Natural killer cell treated with Interleukin-12 subunit alpha and Interleukin-12 subunit beta and Interleukin-15 and Interleukin-18, amount 100 ng/mL, for 72 hours (primary cell): ENCODE measurements around the gene RASSF6. TPM values are rescaled to one million over a fixed set of nuclear protein-coding genes. Genes with fewer than 3 reads are reported as not detected.
A peak's percentile ranks its signal among the peaks of the same experiment; 100 is the strongest.
"Not testable (repeated sequence)": the region's sequence is repeated elsewhere in the genome, so short reads cannot be mapped to it uniquely, and the experiment has no call there.

Experiments
- ATAC-seq, 2 donors: fragments of 150-1000 bp; cut with Tn5 transposase in 1 of 2; sonication (Bioruptor Pico), chemical (Tn5 transposase) in 1 of 2; 2 replicates each; pipeline ENCODE4 v1.10.0; 2021
- DNase-seq: peaks from one replicate; pipeline ENCODE4 v3.0.0; 2022; ENCODE audit warnings: low spot score
- H3K27ac Mint-ChIP-seq, 2 donors: 1 replicate in 1 of 2; 2 replicates in 1 of 2; pipeline ENCODE4 v1.8.0; 2022; ENCODE audit warnings: mixed read lengths in 2 of 2, mild to moderate bottlenecking in 1 of 2, moderate library complexity in 1 of 2
- H3K27me3 Mint-ChIP-seq, 2 donors: 1 replicate in 1 of 2; 2 replicates in 1 of 2; pipeline ENCODE4 v1.8.0; 2022; ENCODE audit warnings: mixed read lengths in 2 of 2
- H3K36me3 Mint-ChIP-seq: one replicate; pipeline ENCODE4 v1.8.0; 2022; ENCODE audit warnings: mixed read lengths
- H3K4me1 Mint-ChIP-seq, 2 donors: 1 replicate in 1 of 2; 2 replicates in 1 of 2; pipeline ENCODE4 v1.8.0; 2022; ENCODE audit warnings: low read depth in 2 of 2, mixed read lengths in 2 of 2, mild to moderate bottlenecking in 1 of 2
- H3K4me3 Mint-ChIP-seq: one replicate; pipeline ENCODE4 v1.8.0; 2022; ENCODE audit warnings: mixed read lengths
- H3K9me3 Mint-ChIP-seq: 2 replicates; pipeline ENCODE4 v1.8.0; 2022; ENCODE audit warnings: mixed read lengths
- total RNA-seq, 2 donors: library from RNA; stranded (reverse); gene quantifications; one replicate each; pipeline ENCODE4 v1.2.3, GENCODE V29; 2022

RASSF6 gene
- total RNA-seq, result not detected

- H3K27ac Mint-ChIP-seq, result no peak within 1 kb of the TSS
- H3K36me3 Mint-ChIP-seq, result no peaks in the 10 kb centered on the region
- no peaks in the 10 kb centered on the region for H3K9me3 Mint-ChIP-seq
- no peaks in the 10 kb centered on the region for H3K4me1 Mint-ChIP-seq
- ATAC-seq, result no peak
- H3K4me3 Mint-ChIP-seq, result no peak within 1 kb of the TSS
- H3K27me3 Mint-ChIP-seq, result peaks cover 0 to 9% of the 10 kb centered on the region in 2 donors
- DNase-seq, result no peak
Measured at GRCh38 chr4:73620115-73620792, at the start of gene RASSF6. Gene RASSF6, minus strand, starts transcription at chr4:73620436. Its CDS starts 8,641 bp downstream, at chr4:73611795.

- Mint-ChIP-seq H3K9me3 (no peaks in the 10 kb centered on the region), H3K36me3 (no peaks in the 10 kb centered on the region), H3K27ac (no peak overlapping the region), H3K4me3 (no peak overlapping the region), H3K27me3 (no peaks in the 10 kb centered on the region), H3K4me1 (no peaks in the 10 kb centered on the region)
- no peak for ATAC-seq
- no peak for DNase-seq
Measured at GRCh38 chr4:73669410-73670183, 49.4 kb upstream of the RASSF6 start.

GRCh38 chr4:73668782-73669201 is 48.6 kb upstream of the RASSF6 start:
- no peaks in the 10 kb centered on the region for H3K27me3 Mint-ChIP-seq
- ATAC-seq, result no peak

GRCh38 chr4:73665924-73666323 is 45.7 kb upstream of the RASSF6 start:
- not testable (repeated sequence) for ATAC-seq, H3K27me3 Mint-ChIP-seq, H3K4me3 Mint-ChIP-seq, DNase-seq, H3K36me3 Mint-ChIP-seq, H3K9me3 Mint-ChIP-seq, H3K4me1 Mint-ChIP-seq, H3K27ac Mint-ChIP-seq

More at GRCh38 chr4:73668782-73669201, 48.6 kb upstream of the RASSF6 start:
- DNase-seq, result no peak
- Mint-ChIP-seq H3K4me3 (no peak overlapping the region), H3K4me1 (no peaks in the 10 kb centered on the region), H3K9me3 (no peaks in the 10 kb centered on the region), H3K27ac (no peak overlapping the region), H3K36me3 (no peaks in the 10 kb centered on the region)

- no peak overlapping the region for H3K4me3 Mint-ChIP-seq
- ATAC-seq (no peak), DNase-seq (no peak)
- no peaks in the 10 kb centered on the region for H3K36me3 Mint-ChIP-seq
- no peaks in the 10 kb centered on the region for H3K9me3 Mint-ChIP-seq
- H3K4me1 Mint-ChIP-seq, result no peaks in the 10 kb centered on the region
- no peaks in the 10 kb centered on the region for H3K27me3 Mint-ChIP-seq
- no peak overlapping the region for H3K27ac Mint-ChIP-seq
Measured at GRCh38 chr4:73664470-73664869, 44.2 kb upstream of the RASSF6 start.

GRCh38 chr4:73663576-73663975 is 43.3 kb upstream of the RASSF6 start:
- H3K36me3 Mint-ChIP-seq, result no peaks in the 10 kb centered on the region
- ATAC-seq (no peak), DNase-seq (no peak)
- H3K27ac Mint-ChIP-seq, result no peak overlapping the region
- H3K4me1 Mint-ChIP-seq, result no peaks in the 10 kb centered on the region
- H3K9me3 Mint-ChIP-seq, result no peaks in the 10 kb centered on the region
- H3K4me3 Mint-ChIP-seq, result no peak overlapping the region
- no peaks in the 10 kb centered on the region for H3K27me3 Mint-ChIP-seq

- Mint-ChIP-seq H3K27ac (no peak overlapping the region), H3K36me3 (no peaks in the 10 kb centered on the region), H3K27me3 (no peaks in the 10 kb centered on the region), H3K9me3 (no peaks in the 10 kb centered on the region), H3K4me3 (no peak overlapping the region), H3K4me1 (no peaks in the 10 kb centered on the region)
- DNase-seq (no peak), ATAC-seq (peak in 1 of 2 donors; percentile 53)
Measured at GRCh38 chr4:73662709-73663546, 42.7 kb upstream of the RASSF6 start.

- Mint-ChIP-seq H3K4me3 (no peak overlapping the region), H3K27me3 (no peaks in the 10 kb centered on the region), H3K27ac (no peak overlapping the region), H3K4me1 (no peaks in the 10 kb centered on the region), H3K9me3 (no peaks in the 10 kb centered on the region), H3K36me3 (no peaks in the 10 kb centered on the region)
- DNase-seq, result no peak
- no peak for ATAC-seq
Measured at GRCh38 chr4:73661646-73662119, 41.4 kb upstream of the RASSF6 start.

- H3K27ac Mint-ChIP-seq, result no peak overlapping the region
- ATAC-seq, result no peak
- H3K36me3 Mint-ChIP-seq, result no peaks in the 10 kb centered on the region
- no peaks in the 10 kb centered on the region for H3K4me1 Mint-ChIP-seq
- no peaks in the 10 kb centered on the region for H3K9me3 Mint-ChIP-seq
- H3K4me3 Mint-ChIP-seq, result no peak overlapping the region
- no peak for DNase-seq
- H3K27me3 Mint-ChIP-seq, result no peaks in the 10 kb centered on the region
Measured at GRCh38 chr4:73660808-73661207, 40.6 kb upstream of the RASSF6 start.

GRCh38 chr4:73653695-73654106 is 33.5 kb upstream of the RASSF6 start:
- Mint-ChIP-seq H3K4me1 (no peaks in the 10 kb centered on the region), H3K4me3 (no peak overlapping the region), H3K27me3 (peaks cover 0 to 7% of the 10 kb centered on the region in 2 donors), H3K9me3 (no peaks in the 10 kb centered on the region), H3K27ac (no peak overlapping the region), H3K36me3 (no peaks in the 10 kb centered on the region)
- ATAC-seq (no peak), DNase-seq (no peak)

- DNase-seq (no peak), ATAC-seq (no peak)
- H3K4me3 Mint-ChIP-seq, result no peak overlapping the region
- no peaks in the 10 kb centered on the region for H3K4me1 Mint-ChIP-seq
- H3K9me3 Mint-ChIP-seq, result no peaks in the 10 kb centered on the region
- no peaks in the 10 kb centered on the region for H3K36me3 Mint-ChIP-seq
- H3K27me3 Mint-ChIP-seq, result peaks cover 0 to 7% of the 10 kb centered on the region in 2 donors
- no peak overlapping the region for H3K27ac Mint-ChIP-seq
Measured at GRCh38 chr4:73650250-73650649, 30.0 kb upstream of the RASSF6 start.

- H3K27me3 Mint-ChIP-seq, result no peaks in the 10 kb centered on the region
- ATAC-seq (no peak), DNase-seq (no peak)
- no peaks in the 10 kb centered on the region for H3K4me1 Mint-ChIP-seq
- no peaks in the 10 kb centered on the region for H3K36me3 Mint-ChIP-seq
- no peaks in the 10 kb centered on the region for H3K9me3 Mint-ChIP-seq
- H3K27ac Mint-ChIP-seq, result no peak overlapping the region
- no peak overlapping the region for H3K4me3 Mint-ChIP-seq
Measured at GRCh38 chr4:73648478-73648877, 28.2 kb upstream of the RASSF6 start.

- Mint-ChIP-seq H3K27ac (no peak overlapping the region), H3K36me3 (no peaks in the 10 kb centered on the region), H3K27me3 (no peaks in the 10 kb centered on the region), H3K9me3 (peaks cover 6% of the 10 kb centered on the region), H3K4me3 (no peak overlapping the region), H3K4me1 (no peaks in the 10 kb centered on the region)
- DNase-seq (no peak), ATAC-seq (no peak)
Measured at GRCh38 chr4:73646117-73646516, 25.9 kb upstream of the RASSF6 start.
